ENCODE measurements around the gene PRUNE2.
"Not testable (repeated sequence)": the region's sequence is repeated elsewhere in the genome, so short reads cannot be mapped to it uniquely, and the experiment has no call there.

PRUNE2 gene, protein sequence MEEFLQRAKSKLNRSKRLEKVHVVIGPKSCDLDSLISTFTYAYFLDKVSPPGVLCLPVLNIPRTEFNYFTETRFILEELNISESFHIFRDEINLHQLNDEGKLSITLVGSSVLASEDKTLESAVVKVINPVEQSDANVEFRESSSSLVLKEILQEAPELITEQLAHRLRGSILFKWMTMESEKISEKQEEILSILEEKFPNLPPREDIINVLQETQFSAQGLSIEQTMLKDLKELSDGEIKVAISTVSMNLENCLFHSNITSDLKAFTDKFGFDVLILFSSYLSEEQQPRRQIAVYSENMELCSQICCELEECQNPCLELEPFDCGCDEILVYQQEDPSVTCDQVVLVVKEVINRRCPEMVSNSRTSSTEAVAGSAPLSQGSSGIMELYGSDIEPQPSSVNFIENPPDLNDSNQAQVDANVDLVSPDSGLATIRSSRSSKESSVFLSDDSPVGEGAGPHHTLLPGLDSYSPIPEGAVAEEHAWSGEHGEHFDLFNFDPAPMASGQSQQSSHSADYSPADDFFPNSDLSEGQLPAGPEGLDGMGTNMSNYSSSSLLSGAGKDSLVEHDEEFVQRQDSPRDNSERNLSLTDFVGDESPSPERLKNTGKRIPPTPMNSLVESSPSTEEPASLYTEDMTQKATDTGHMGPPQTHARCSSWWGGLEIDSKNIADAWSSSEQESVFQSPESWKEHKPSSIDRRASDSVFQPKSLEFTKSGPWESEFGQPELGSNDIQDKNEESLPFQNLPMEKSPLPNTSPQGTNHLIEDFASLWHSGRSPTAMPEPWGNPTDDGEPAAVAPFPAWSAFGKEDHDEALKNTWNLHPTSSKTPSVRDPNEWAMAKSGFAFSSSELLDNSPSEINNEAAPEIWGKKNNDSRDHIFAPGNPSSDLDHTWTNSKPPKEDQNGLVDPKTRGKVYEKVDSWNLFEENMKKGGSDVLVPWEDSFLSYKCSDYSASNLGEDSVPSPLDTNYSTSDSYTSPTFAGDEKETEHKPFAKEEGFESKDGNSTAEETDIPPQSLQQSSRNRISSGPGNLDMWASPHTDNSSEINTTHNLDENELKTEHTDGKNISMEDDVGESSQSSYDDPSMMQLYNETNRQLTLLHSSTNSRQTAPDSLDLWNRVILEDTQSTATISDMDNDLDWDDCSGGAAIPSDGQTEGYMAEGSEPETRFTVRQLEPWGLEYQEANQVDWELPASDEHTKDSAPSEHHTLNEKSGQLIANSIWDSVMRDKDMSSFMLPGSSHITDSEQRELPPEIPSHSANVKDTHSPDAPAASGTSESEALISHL (N-terminal part only)

DNA sequence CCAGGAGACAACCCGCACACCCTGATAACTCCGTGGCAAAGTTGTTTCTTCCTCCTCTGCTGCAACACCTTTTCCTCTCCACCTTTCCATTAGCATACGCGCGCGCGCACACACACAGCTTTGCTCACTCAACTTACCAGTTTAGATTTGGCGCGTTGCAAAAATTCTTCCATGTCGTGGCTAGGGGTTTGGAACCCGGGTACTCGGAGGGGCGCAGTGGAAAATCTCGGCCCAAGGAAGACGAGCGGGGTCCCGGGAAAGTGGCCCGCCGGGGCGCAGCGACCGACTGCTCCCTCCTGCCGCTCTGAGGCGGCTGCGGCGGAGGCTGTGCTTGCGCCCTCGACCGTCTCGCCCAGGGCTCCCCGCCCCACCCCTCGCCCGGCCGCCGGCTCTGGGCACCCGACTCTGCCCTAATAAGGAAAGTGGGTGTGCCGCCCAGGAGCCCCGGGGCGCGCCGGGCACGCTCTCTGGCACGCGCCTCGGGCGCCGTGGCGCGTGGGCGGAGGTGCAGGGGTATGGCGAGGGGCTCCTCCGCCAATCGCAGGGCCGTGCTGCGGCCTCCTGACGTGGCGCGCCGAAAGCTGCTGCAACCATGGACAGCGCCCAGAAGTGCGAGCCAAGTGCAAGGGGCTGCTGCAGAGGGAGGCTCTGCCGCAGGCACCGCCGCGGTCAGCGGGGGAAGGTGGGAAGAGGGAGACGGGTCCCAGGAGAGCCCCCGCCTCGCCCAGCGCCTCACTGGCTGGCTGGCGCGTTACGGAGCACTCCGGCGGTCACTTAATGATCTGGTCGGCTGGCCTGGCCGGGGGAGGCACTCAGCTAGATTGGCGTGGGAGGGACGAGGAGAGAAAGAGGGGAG, at the start of gene PRUNE2:
Gene PRUNE2 (minus strand): TSS at position 324 of the 856 bp plus-strand sequence. CDS start 151 bp downstream, at position 173.
- in situ Hi-C loops (cut with MboI; ENCODE audit: low sequenced_read_pairs): no loop called here

DNA sequence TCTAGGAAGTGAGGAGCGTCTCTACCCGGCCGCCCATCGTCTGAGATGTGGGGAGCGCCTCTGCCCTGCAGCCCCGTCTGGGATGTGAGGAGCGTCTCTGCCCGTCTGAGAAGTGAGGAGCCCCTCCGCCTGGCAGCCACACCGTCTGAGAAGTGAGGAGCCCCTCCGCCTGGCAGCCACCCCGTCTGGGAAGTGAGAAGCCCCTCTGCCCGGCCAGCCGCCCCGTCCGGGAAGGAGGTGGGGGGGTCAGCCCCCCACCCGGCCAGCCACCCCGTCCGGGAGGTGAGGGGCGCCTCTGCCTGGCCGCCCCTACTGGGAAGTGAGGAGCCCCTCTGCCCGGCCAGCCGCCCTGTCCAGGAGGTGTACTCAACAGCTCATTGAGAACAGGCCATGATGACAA, 49.5 kb upstream of the PRUNE2 start:
- in situ Hi-C loops (cut with MboI; ENCODE audit: low sequenced_read_pairs): not testable (repeated sequence)

DNA sequence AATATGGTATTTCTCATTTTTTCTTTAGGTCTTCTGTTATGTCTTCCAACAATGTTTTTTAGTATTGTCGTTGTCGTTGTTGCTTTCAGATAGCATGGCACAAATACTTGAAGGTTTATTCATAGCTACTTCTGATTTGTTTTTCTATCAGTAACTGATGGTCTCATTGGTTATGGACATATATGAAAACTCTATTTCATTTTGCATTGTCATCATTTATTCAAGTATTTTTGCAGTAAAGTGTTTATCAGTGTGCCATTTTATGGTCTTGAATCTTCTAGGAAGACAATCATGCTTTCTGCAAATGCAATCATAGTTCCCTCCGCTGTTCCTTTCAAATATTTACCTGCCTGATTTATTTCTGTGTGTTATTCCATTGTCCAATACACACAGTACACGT, 44.0 kb upstream of the PRUNE2 start:
- in situ Hi-C loops (cut with MboI; ENCODE audit: low sequenced_read_pairs): no loop called here

DNA sequence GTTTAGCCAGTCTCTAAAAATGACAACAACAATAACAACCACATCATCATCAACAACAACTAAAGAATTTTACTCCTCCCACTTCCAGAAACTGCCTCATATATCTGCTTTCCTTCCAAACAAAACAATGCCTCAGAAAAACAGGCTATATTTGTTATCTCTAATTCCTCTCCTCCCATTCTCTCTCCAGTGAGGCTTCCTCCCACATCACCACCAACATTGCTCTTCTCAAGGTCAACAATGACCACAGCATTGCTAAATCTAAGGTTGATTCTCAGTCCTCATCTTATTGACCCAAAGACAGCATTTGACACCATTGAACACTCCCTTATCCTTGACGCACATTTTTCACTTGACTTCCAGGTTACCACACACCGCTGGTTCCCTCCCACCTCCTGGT, 38.1 kb upstream of the PRUNE2 start:
- in situ Hi-C loops (cut with MboI; ENCODE audit: low sequenced_read_pairs): no loop called here

DNA sequence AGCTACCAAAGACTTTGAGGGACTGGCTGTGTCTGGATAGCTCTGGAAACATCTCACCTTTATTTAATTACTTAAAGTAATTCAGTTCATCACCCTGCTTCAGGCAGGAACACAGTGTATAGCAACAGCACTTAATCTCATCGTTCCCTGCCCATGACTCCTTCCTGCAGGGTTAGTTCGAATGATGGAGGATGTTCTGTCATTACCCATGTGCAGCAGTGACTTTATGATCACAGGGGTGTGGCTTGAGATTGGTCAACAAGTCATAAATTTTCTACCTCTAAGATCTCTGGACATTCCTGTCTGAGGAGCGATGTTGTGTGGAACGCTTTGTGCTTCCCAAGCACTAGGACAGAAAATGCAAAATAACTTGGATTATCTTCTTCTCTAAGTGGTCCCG, 37.1 kb upstream of the PRUNE2 start:
- in situ Hi-C loops (cut with MboI; ENCODE audit: low sequenced_read_pairs): no loop called here

DNA sequence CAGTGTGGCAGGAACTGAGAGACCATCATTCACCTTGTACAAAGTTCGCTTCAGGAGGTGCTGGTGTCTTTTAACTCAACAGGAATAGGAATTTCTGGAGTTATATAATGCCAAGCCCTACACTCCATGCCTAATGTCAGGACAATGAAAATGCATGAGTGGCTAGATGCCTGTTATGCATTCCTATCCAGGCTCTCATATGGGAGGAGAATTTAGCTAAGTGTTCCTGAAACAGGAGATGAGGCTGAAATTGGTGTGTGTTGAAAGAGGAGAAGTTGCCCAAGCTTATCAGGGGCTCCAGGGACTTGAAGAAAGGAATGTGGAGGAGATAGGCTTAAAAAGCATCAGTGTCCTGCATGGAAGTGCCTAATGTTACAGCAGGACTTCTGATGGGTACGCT, 26.8 kb upstream of the PRUNE2 start:
- in situ Hi-C loops (cut with MboI; ENCODE audit: low sequenced_read_pairs): no loop called here

DNA sequence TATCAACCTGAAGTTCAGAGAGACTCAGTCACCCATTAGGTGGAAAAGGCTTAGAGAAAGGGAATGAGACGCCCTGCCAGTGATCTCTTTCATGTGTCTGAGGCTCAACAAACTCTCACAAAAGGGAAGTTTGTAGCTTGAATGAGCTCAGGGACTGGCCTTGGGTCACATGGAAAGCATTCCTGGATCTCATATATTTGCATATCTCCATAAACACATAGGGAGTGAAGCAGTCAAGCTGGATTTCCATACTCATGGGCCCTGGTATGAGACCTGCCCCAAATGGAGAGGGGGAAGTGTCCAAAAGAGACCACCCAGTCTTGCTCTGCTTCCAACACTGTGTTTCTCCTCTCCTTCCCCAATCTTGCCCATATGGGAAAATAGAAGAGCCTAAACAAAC, 26.4 kb upstream of the PRUNE2 start:
- in situ Hi-C loops (cut with MboI; ENCODE audit: low sequenced_read_pairs): no loop called here

DNA sequence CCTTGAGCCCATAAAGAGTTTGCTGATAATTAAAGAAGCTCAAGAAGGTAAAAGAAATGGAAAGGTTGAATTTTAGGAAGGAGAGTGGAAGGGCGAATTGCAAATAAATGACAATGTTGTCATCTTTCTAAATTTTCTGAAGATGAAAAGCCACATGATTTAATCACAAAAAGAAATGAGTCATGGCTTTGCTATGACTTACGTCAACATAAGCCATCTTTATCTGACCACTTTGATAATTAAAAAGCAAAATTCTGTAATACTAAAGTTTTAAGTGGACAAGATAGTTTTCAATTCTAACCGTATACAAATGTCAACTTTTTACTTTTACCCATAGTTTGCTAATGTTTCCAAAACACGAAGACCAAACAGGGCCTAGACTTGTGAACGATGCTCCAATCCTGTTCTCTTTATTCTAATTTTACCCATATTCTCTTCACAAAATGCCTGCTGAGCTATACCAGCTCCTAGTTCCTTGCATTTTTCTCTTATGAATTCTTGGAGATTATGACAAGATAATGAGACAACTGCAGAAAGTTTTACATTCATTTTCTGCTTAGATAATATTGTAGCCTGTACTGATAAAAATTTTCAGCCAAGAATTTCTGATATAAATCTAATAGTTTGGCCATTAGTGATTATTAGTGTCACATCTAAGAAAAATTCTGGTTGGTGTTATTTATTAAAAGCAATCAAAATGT, 21.8 kb upstream of the PRUNE2 start:
- in situ Hi-C loops (cut with MboI; ENCODE audit: low sequenced_read_pairs): no loop called here

DNA sequence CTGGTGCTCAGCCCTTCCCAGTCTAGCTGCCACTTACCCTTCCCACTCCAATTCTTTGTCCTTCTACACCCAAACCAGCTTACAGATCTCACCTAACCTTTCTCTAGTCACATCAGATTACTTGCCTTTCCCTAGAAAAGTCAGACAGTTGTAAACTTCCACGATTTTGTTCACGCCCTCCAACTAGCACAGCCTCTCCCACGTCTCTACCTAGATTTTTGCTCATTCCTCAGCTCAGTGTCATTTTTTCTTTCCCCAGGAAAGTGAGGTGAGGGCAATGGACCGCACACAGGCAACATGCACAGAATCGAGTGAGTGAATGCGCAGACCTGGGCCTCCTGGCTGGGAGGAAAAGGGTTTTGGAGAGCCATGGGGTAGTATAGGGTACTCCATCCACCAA, 20.9 kb upstream of the PRUNE2 start:
- in situ Hi-C loops (cut with MboI; ENCODE audit: low sequenced_read_pairs): no loop called here

DNA sequence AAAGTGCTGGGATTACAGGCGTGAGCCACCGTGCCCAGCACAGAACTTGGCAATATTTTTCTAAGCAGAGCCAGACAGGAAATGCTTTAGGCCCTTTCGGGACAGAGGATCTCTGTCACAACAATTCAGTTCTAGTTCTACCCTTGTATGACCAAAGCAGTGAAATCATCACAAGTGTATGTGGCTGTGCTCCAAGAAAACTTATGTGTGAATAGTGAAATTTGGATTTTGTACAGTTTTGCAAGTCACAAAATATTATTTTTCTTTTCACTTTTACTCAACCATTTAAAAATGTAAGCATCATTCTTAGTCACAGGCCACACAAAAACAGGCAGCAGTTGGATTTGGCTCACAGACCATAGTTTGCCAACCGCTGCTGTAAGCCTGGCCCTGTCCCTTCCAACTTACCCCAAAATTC, 20.4 kb upstream of the PRUNE2 start:
- in situ Hi-C loops (cut with MboI; ENCODE audit: low sequenced_read_pairs): no loop called here

DNA sequence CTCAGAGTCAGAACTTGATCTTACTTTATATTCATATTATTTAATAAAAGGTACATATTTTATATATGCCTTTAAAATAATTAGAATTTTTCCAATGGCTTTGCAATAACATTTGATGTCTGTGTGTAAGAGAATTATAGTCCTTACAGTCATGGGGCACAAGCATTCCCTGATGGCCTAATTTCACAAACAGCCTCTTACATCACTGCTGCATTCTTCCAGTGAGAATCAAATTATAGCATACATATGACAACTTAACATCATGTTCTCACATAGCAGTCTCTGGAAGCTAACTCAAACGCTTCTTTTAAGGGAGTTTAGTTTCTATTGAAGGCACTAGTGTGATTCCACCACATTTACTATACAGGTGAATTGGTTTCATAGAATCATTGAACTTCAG, 15.3 kb upstream of the PRUNE2 start:
- in situ Hi-C loops (cut with MboI; ENCODE audit: low sequenced_read_pairs): no loop called here

DNA sequence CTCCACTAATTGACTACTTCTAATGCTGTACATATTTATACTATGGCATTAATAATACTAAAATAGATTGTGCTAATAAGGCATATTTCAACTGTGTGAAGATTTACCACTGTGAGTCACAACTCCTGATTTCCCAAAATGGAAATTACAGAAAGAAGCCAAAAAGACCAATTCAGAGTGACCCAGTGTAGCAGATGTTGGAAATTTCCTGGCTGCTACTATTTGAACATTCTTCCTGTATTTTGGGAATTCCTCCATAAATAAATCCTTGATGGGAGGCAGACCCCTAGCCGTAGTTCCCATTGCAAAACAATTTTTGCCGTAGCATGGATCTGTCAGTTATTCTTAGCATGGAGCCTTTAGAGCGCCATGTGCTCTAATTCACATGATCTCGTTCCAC, 11.4 kb upstream of the PRUNE2 start:
- in situ Hi-C loops (cut with MboI; ENCODE audit: low sequenced_read_pairs): no loop called here

DNA sequence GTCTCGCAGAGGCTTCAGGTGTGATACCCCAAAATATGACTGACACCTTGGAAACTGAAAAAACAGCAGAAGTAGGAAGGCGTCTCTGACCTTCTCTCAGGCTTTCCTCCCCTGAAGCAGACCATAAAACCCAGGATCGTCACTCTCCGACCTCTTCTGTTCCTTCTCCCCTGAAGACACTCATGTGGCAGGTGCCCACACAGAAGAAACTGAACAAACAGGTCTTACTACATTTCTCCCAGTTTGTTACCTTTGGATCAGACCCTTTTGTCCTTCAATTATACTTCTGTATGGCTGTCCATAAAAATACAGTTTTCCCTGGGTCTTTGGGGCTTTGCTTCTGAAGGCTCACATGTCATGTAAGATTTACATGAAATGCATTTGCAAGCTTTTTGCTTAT, 10.3 kb upstream of the PRUNE2 start:
- in situ Hi-C loops (cut with MboI; ENCODE audit: low sequenced_read_pairs): no loop called here

DNA sequence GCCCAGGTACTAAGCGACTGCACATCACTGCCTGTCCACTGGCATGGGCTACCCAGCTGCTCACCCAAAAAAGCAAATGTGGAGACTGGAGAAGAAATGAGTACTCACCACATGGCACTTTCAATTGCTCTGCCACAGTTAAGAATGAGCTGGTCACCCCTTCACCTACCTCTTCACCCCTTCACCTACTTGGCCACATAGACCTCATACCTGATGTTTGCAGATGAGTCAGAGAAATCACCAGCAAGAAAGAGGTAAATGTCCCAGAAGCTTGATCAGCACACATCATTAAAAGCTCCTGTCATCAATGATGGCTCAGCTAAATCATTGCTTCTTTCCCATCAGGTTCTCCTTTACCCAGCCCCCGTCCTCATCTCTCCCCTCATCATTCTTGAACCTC, 7.6 kb upstream of the PRUNE2 start:
- in situ Hi-C loops (cut with MboI; ENCODE audit: low sequenced_read_pairs): no loop called here

DNA sequence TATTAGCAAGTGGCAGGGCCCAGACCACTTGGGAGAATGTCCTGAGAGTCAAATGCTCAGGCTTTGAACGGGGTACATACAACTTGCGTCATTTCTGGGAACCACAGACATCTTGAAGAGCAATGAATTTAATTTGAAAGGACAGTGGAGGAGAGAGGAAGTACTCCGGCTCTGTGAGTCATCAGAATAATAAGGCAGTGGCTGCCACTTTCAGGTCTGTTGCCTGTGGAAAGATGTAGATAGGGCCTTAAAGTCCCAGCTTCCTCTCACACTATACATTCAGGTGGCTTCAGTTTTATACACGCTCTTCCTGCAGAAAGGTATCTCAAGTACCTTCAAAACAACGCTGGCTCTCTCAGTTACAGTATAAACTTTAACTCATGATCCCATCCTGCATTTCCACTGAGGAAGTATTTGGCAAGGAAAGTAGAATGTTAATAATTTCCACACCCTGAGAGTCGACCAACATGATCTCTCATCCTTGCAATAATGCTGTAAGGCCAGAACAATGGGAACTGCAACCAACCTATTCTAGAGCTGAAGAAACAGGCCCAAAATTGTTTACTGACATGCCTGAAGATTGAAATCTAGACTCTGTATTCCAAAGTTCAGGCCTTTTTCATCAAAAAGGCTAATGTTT, 6.8 kb upstream of the PRUNE2 start:
- in situ Hi-C loops (cut with MboI; ENCODE audit: low sequenced_read_pairs): no loop called here

DNA sequence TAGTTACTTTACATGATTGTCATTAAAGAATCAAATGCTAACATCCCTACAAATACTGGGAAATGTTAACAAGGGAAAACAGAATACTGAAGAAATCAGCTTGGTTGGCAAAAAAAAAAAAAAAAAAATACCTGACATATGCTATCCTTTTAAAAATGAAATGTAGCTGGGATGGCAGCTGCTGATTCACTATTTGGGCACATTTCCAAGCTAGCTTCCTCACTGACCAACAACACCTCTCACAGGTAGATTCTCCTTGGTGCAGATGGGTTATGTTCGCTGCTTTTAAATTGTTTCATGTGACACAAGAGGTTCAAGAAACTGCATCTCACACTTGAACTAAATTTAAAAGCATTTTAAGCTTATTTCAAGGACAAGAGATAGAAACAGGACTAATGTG, 6.1 kb upstream of the PRUNE2 start:
- in situ Hi-C loops (cut with MboI; ENCODE audit: low sequenced_read_pairs): no loop called here

DNA sequence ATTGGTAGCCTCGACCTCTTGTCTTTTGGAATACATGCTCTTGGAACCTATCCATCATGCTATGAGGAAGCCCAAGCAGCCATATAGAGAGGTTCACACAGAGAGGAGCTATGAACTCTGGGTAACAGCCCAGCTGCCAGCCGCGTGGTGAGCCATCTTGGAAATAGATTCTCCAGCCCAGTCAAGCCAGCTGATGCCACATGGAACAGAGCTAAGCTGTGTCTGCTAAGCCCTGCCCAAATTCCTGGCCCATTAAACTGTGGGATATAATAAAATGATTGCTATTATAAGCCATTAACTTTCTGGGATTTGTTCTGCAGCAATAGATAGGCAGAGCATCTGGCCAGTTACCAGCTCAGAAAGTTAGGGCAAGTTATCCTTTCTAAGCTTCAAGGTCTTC, 4.9 kb upstream of the PRUNE2 start:
- in situ Hi-C loops (cut with MboI; ENCODE audit: low sequenced_read_pairs): no loop called here

DNA sequence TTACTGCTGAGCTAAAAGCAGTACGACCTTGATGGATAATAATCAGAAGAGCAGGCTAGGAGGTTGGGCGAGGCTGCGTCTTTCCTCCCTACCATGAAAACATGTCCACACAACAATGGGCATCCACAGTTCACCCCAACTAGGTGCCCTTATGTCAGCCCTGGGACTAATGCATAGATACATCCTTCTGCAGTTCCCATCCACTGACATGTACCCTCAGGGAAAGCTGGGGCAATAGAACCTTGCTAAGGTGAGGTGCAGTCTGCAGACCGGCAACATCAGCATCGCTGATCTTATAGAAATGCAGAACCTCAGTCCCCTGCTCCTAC, 697 bp upstream of the PRUNE2 start:
- in situ Hi-C loops (cut with MboI; ENCODE audit: low sequenced_read_pairs): no loop called here

DNA sequence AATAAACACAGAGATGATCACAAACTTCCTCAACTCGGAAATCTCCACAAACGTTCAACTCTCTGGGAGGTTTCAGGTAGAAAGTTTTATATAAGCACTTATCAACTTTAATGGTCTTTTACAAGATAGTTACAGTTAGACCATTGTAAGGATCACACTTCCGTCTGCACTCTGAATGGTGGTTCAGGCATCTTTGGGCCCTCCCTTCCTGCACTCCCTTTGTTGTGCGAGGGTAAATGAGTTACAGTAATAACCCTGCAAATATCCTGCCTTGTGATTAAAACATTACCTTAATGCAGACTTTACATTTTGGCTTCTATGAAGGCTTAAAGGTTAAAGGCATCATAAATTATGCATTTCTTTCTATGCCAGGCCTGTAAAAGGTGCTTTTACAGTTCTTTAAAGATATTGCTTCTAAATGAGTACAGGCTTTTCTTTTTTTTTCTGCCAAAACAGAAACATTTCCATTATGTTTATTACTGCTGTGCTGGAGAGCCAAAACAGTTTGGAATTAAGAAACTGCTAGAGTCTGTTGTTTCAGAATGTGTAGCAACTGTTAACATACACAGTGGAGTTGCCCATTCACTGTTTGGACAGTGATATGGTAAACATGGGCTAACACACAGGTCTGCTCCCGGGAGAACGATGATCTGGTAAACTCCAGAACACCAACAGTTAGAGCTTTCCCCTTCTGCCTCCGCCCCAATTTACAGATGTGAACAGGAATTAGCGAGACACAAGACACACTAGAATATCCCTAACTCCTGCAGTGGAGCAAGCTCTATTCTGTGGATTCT, 1.1 kb downstream of the PRUNE2 start:
- in situ Hi-C loops (cut with MboI; ENCODE audit: low sequenced_read_pairs): no loop called here
